Large intestine (tissue), 3 donors: ENCODE measurements around the gene PRPF4. TPM values are rescaled to one million over a fixed set of nuclear protein-coding genes. Genes with fewer than 3 reads are reported as not detected.
A peak's percentile ranks its signal among the peaks of the same experiment; 100 is the strongest.

Experiments used
- DNase-seq, 2 donors: peaks; one replicate each; pipeline versions ENCODE4 v3.0.0 to v3.0.0-alpha.2; 2013
- H3K27ac ChIP-seq: one replicate; pipeline ENCODE4 v1.5.1; 2013; ENCODE audit warnings: low read length
- H3K27me3 ChIP-seq: 2 replicates; pipeline ENCODE4 v1.6.1; 2013; ENCODE audit warnings: low read length; ENCODE audit not compliant: control insufficient read depth, insufficient read depth
- H3K36me3 ChIP-seq: 2 replicates; pipeline ENCODE4 v1.6.1; 2013; ENCODE audit warnings: low read length; ENCODE audit not compliant: control insufficient read depth, insufficient read depth
- H3K4me1 ChIP-seq: one replicate; pipeline ENCODE4 v1.6.1; 2013; ENCODE audit warnings: low read length; ENCODE audit not compliant: control insufficient read depth, insufficient read depth
- H3K4me3 ChIP-seq: one replicate; pipeline ENCODE4 v1.5.1; 2013; ENCODE audit warnings: low read length
- H3K9me3 ChIP-seq: one replicate; pipeline ENCODE4 v1.6.1; 2013; ENCODE audit warnings: mild to moderate bottlenecking, low read depth, low read length, moderate library complexity; ENCODE audit not compliant: control insufficient read depth
- WGBS: methylation state at CpG from one replicate; pipeline ENCODE4 v1.1.5; 2013; ENCODE audit warnings: low lambda C conversion rate; ENCODE audit not compliant: insufficient coverage; 5-methylcytosine and 5-hydroxymethylcytosine counted together
- polyA plus RNA-seq: library from polyadenylated mRNA; unstranded; fragments of 120-200 nt; gene quantifications from one replicate; pipeline ENCODE4 v1.2.1, GENCODE V29; 2013

The PRPF4 gene
- polyA plus RNA-seq, 1 donor = 22.8 TPM

- Histone ChIP-seq H3K36me3 (no peaks in the 10 kb centered on the region), H3K4me1 (no peaks in the 10 kb centered on the region), H3K9me3 (no peaks in the 10 kb centered on the region), H3K27me3 (no peaks in the 10 kb centered on the region), H3K27ac (no peak overlapping the region), H3K4me3 (no peak overlapping the region)
- no CpG with 5 or more reads among the region's 3 CpGs for WGBS
- no peak for DNase-seq
Measured at GRCh38 chr9:113328045-113328782, 52.8 kb downstream of the PRPF4 start.

GRCh38 chr9:113331780-113332179 lies 56.3 kb downstream of the PRPF4 start:
- Histone ChIP-seq H3K36me3 (no peaks in the 10 kb centered on the region), H3K27ac (no peak overlapping the region), H3K4me1 (no peaks in the 10 kb centered on the region), H3K9me3 (no peaks in the 10 kb centered on the region), H3K4me3 (no peak overlapping the region), H3K27me3 (no peaks in the 10 kb centered on the region)
- DNase-seq = no peak
- no CpG with 5 or more reads among the region's 4 CpGs for WGBS

- peaks cover 6% of the 10 kb centered on the region for H3K4me1 ChIP-seq
- no peaks in the 10 kb centered on the region for H3K27me3 ChIP-seq
- no peak overlapping the region for H3K4me3 ChIP-seq
- no peaks in the 10 kb centered on the region for H3K36me3 ChIP-seq
- no peaks in the 10 kb centered on the region for H3K9me3 ChIP-seq
- WGBS = no CpG with 5 or more reads among the region's 2 CpGs
- no peak for DNase-seq
- no peak overlapping the region for H3K27ac ChIP-seq
Measured at GRCh38 chr9:113337714-113338113, 62.3 kb downstream of the PRPF4 start.

GRCh38 chr9:113340011-113340699 lies 64.7 kb downstream of the PRPF4 start, which contains the start of gene WDR31:
WDR31 (minus strand) TSS chr9:113340275; CDS start chr9:113332022, 8,253 bp downstream.
- DNase-seq = peak; percentile 81 to 94
- H3K4me3 ChIP-seq = peak within 1 kb of the TSS; percentile 91
- no peaks in the 10 kb centered on the region for H3K36me3 ChIP-seq
- H3K27ac ChIP-seq = peak within 1 kb of the TSS; percentile 74
- no peaks in the 10 kb centered on the region for H3K9me3 ChIP-seq
- H3K27me3 ChIP-seq = no peaks in the 10 kb centered on the region
- H3K4me1 ChIP-seq = peaks cover 11% of the 10 kb centered on the region
- 0% methylated on average over 1 of the region's 46 CpGs for WGBS

GRCh38 chr9:113341712-113342410 lies 66.4 kb downstream of the PRPF4 start:
- 75% methylated on average over 2 of the region's 9 CpGs for WGBS
- no peak overlapping the region for H3K4me3 ChIP-seq
- H3K27me3 ChIP-seq = no peaks in the 10 kb centered on the region
- DNase-seq = no peak
- H3K27ac ChIP-seq = no peak overlapping the region
- no peaks in the 10 kb centered on the region for H3K9me3 ChIP-seq
- peaks cover 14% of the 10 kb centered on the region for H3K4me1 ChIP-seq
- no peaks in the 10 kb centered on the region for H3K36me3 ChIP-seq

Other genes with a start within 250 kb of the PRPF4 start
- 3.3 TPM for gene ZFP37, start 218.9 kb upstream of the PRPF4 start, polyA plus RNA-seq
- gene SLC31A2, start 124.7 kb upstream of the PRPF4 start, polyA plus RNA-seq = 11.4 TPM
- 23.1 TPM for gene FKBP15, start 54.4 kb upstream of the PRPF4 start, polyA plus RNA-seq
- gene SLC31A1, start 54.1 kb upstream of the PRPF4 start, polyA plus RNA-seq = 32.2 TPM
- 39.7 TPM for gene CDC26, start 86 bp upstream of the PRPF4 start, polyA plus RNA-seq
- 0.91 TPM for gene RNF183, start 27.7 kb downstream of the PRPF4 start, polyA plus RNA-seq
- 2.8 TPM for gene WDR31, start 64.6 kb downstream of the PRPF4 start, polyA plus RNA-seq
- gene BSPRY, start 73.9 kb downstream of the PRPF4 start, polyA plus RNA-seq = 9.5 TPM
- gene HDHD3, start 101.3 kb downstream of the PRPF4 start, polyA plus RNA-seq = 155 TPM
- 48.8 TPM for gene ALAD, start 125.6 kb downstream of the PRPF4 start, polyA plus RNA-seq
- 48.0 TPM for gene POLE3, start 135.0 kb downstream of the PRPF4 start, polyA plus RNA-seq
- 0.84 TPM for gene C9orf43, start 135.1 kb downstream of the PRPF4 start, polyA plus RNA-seq
- 33.0 TPM for gene RGS3, start 188.1 kb downstream of the PRPF4 start, polyA plus RNA-seq